Activated CD8-positive, alpha-beta T cell treated with anti-CD3 and anti-CD28 coated beads for 36 hours (primary cell): Measurements from ENCODE around the gene FBXO47. TPM values are rescaled to one million over a fixed set of nuclear protein-coding genes. Genes with fewer than 3 reads are reported as not detected.
"Not testable (repeated sequence)": the region's sequence is repeated elsewhere in the genome, so short reads cannot be mapped to it uniquely, and the experiment has no call there.

ENCODE experiments used
- ATAC-seq: fragments of 200-7000 bp; cut with Tn5 transposase; one replicate; pipeline ENCODE4 v1.10.0; 2021; ENCODE audit warnings: mild to moderate bottlenecking, moderate library complexity
- CTCF ChIA-PET: fragments of 350-600 bp; sonication (Branson Sonifier 250); formaldehyde crosslinking; loops from one replicate; lab custom pipeline; 2021; ENCODE audit warnings: antibody characterized with exemption; lab: Charles Lee
- POLR2A ChIA-PET: fragments of 350-600 bp; sonication (Branson Sonifier 250); formaldehyde crosslinking; loops from one replicate; lab custom pipeline; 2021; ENCODE audit warnings: antibody characterized with exemption; lab: Charles Lee
- DNase-seq: peaks from one replicate; pipeline ENCODE4 v3.0.0-alpha.2; 2020
- H3K27ac Mint-ChIP-seq: one replicate; pipeline ENCODE4 v1.8.0; 2021; ENCODE audit warnings: mild to moderate bottlenecking, mixed read lengths
- H3K27me3 Mint-ChIP-seq: one replicate; pipeline ENCODE4 v1.8.0; 2021; ENCODE audit warnings: mixed read lengths
- H3K36me3 Mint-ChIP-seq: one replicate; pipeline ENCODE4 v1.8.0; 2021; ENCODE audit warnings: low read depth, mixed read lengths
- H3K4me1 Mint-ChIP-seq: one replicate; pipeline ENCODE4 v1.8.0; 2021; ENCODE audit warnings: low read depth, mixed read lengths
- H3K4me3 Mint-ChIP-seq: one replicate; pipeline ENCODE4 v1.8.0; 2021; ENCODE audit warnings: mild to moderate bottlenecking, moderate library complexity, mixed read lengths
- H3K9me3 Mint-ChIP-seq: one replicate; pipeline ENCODE4 v1.8.0; 2021; ENCODE audit warnings: mixed read lengths
- CTCF ChIP-seq: fragments of 200-600 bp; IDR thresholded peaks from one replicate; pipeline ENCODE4 v1.8.0; 2022; ENCODE audit warnings: antibody characterized with exemption, mild to moderate bottlenecking
- intact Hi-C: fragments of 100-400 bp; cut with micrococcal nuclease; formaldehyde crosslinking; loops from one replicate; pipeline ENCODE4 v1.10.0; 2022
- total RNA-seq, 2 experiments: library from RNA; stranded (reverse); gene quantifications; one replicate each; pipeline ENCODE4 v1.2.3, GENCODE V29; 2021

FBXO47 gene
- total RNA-seq, 2 experiments from 2014 or later = not detected

DNA sequence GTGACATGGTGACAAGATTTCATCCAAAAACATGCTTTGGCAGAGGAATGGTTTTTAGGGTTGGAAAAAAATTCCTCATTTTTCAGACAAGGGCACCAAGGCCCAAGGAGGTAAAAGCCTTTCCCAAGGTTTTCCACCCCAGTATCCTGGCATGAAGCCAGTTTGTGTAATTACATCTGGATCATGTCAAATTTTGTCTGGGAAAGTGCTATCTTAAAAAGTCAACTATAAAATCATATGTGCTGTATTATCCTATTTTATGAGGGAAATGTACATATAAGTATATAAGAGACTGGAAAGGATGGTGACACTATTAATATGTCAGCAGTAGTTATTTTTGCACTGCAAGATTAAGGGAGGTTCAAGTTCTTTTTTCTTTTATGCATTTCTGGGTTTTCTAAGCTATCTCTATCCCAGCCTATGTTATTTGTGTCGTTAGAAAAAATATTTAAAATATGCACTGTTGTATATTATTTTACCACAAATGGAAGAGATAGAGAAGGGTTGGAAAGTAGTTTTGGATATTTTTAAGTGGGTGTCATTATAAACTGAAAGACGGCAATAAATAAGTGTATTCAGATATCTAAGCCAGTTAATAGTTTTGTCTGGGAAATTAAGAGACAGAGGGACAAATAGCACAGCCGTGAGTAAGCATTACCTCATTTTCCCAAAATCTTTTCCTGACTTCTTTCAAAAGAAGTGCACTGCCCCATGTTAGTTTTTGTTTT is 13.5 kb upstream of the FBXO47 start:
- no peak for TF ChIP-seq CTCF
- no peaks in the 10 kb centered on the region for H3K27me3 Mint-ChIP-seq
- H3K27ac Mint-ChIP-seq = no peak overlapping the region
- H3K9me3 Mint-ChIP-seq = no peaks in the 10 kb centered on the region
- CTCF ChIA-PET = interaction anchor here (1.5 to 5.8 kb wide), 4 partner anchors 10 to 264 kb away, joined by 6 to 155 read pairs (median 33); partner anchors contain the start of genes LASP1NB and PLXDC1
- DNase-seq = no peak
- intact Hi-C loops = no loop called here
- POLR2A ChIA-PET = no interaction called here
- no peaks in the 10 kb centered on the region for H3K4me1 Mint-ChIP-seq
- H3K4me3 Mint-ChIP-seq = no peak overlapping the region
- no peak for ATAC-seq
- no peaks in the 10 kb centered on the region for H3K36me3 Mint-ChIP-seq

- intact Hi-C loops = no loop called here
- no peak for ATAC-seq
- CTCF ChIA-PET = interaction anchor here (0.8 to 1.9 kb wide), 3 partner anchors 174 to 258 kb away, joined by 3 to 6 read pairs (median 5); partner anchors contain the start of gene PLXDC1
- no peak for DNase-seq
- H3K4me3 Mint-ChIP-seq = no peak overlapping the region
- POLR2A ChIA-PET = interaction anchor here (0.5 kb wide), 1 partner anchor 34 kb away, joined by 3 read pairs; no protein-coding TSS in a partner anchor
- no peaks in the 10 kb centered on the region for H3K4me1 Mint-ChIP-seq
- no peak overlapping the region for H3K27ac Mint-ChIP-seq
- H3K36me3 Mint-ChIP-seq = no peaks in the 10 kb centered on the region
- no peaks in the 10 kb centered on the region for H3K27me3 Mint-ChIP-seq
- no peaks in the 10 kb centered on the region for H3K9me3 Mint-ChIP-seq
- no peak for TF ChIP-seq CTCF
Measured at GRCh38 chr17:38978180-38978579, 11.0 kb upstream of the FBXO47 start.

DNA sequence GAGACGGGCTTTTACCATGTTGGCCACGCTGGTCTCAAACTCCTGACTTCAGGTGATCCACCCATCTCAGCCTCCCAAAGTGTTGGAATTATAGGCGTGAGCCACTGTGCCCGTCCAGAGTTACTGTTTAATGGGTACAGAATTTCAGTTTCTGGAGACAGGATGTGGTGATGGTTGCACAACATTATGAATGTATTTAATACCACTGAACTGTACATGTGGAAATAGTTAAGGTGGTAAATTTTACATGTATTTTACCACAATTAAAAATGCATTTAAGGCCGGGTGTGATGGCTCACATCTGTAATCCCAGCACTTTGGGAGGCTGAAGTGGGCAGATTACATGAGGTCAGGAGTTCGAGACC is 9.0 kb upstream of the FBXO47 start:
- ChIA-PET POLR2A (interaction anchor here (0.6 to 0.7 kb wide), 2 partner anchors 102 to 219 kb away, joined by 3 read pairs; no protein-coding TSS in a partner anchor), CTCF (interaction anchor here (1.4 kb wide), 1 partner anchor 24 kb away, joined by 3 read pairs; no protein-coding TSS in a partner anchor)
- peak; percentile 55 for ATAC-seq
- H3K36me3 Mint-ChIP-seq, H3K4me3 Mint-ChIP-seq, H3K27me3 Mint-ChIP-seq, H3K27ac Mint-ChIP-seq, H3K4me1 Mint-ChIP-seq, H3K9me3 Mint-ChIP-seq, intact Hi-C loops: not testable (repeated sequence)
- peak; percentile 13 for DNase-seq

DNA sequence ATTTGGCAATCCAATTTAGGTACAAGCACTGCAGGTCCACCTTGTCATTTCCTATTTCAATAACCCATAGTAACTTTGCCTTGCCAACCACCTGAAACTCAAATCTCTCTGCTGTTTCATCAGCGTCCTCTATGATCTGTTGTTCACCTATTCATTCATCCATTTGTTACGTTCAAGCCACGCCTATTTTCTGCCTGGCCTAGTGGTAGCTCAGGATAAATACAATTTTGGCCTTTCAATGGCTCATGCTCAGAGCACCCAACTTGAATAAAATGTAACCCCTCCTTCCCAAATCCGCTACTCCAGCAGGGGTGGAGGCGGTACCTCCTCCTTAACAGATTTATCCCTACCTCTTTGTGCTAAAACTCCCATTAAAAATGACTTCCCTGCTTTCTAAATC is 3.6 kb upstream of the FBXO47 start:
- Mint-ChIP-seq H3K9me3 (no peaks in the 10 kb centered on the region), H3K4me3 (no peak overlapping the region), H3K36me3 (no peaks in the 10 kb centered on the region), H3K27ac (no peak overlapping the region), H3K4me1 (peaks cover 18% of the 10 kb centered on the region), H3K27me3 (no peaks in the 10 kb centered on the region)
- intact Hi-C loops = no loop called here
- ChIA-PET CTCF (interaction anchor here (1.4 to 2.5 kb wide), 5 partner anchors 11 to 182 kb away, joined by 3 to 15 read pairs (median 6); no protein-coding TSS in a partner anchor), POLR2A (interaction anchor here (1.5 kb wide), 1 partner anchor 54 kb away, joined by 5 read pairs; no protein-coding TSS in a partner anchor)
- peak; percentile 50 for ATAC-seq
- DNase-seq = peak; percentile 54
- TF ChIP-seq CTCF = peak; percentile 31

GRCh38 chr17:38970128-38970527 is 2.9 kb upstream of the FBXO47 start:
- H3K36me3 Mint-ChIP-seq = no peaks in the 10 kb centered on the region
- peaks cover 18% of the 10 kb centered on the region for H3K4me1 Mint-ChIP-seq
- no peaks in the 10 kb centered on the region for H3K9me3 Mint-ChIP-seq
- TF ChIP-seq CTCF = no peak
- DNase-seq (no peak), ATAC-seq (no peak)
- intact Hi-C loops = no loop called here
- H3K27ac Mint-ChIP-seq = no peak overlapping the region
- CTCF ChIA-PET = interaction anchor here (1.4 to 3.9 kb wide), 6 partner anchors 11 to 183 kb away, joined by 3 to 24 read pairs (median 8); no protein-coding TSS in a partner anchor
- POLR2A ChIA-PET = interaction anchor here (1.5 kb wide), 1 partner anchor 53 kb away, joined by 5 read pairs; no protein-coding TSS in a partner anchor
- H3K4me3 Mint-ChIP-seq = no peak overlapping the region
- H3K27me3 Mint-ChIP-seq = no peaks in the 10 kb centered on the region
